Tibial artery (tissue), 4 donors: ENCODE results near the gene ZNF431.
"Not testable (repeated sequence)": the region's sequence is repeated elsewhere in the genome, so short reads cannot be mapped to it uniquely, and the experiment has no call there.

Source experiments
- DNase-seq, 2 donors: peaks; one replicate each; pipeline ENCODE4 v3.0.0-alpha.2; 2019
- H3K27ac ChIP-seq, 2 donors: fragments of 200-600 bp; sonication (generic) in 1 of 2; 1 replicate in 1 of 2; 2 replicates in 1 of 2; pipeline ENCODE4 v1.5.1; 2018 to 2019; ENCODE audit warnings: mild to moderate bottlenecking in 1 of 2
- H3K27me3 ChIP-seq, 2 donors: fragments of 200-600 bp; sonication (generic) in 1 of 2; one replicate each; pipeline versions ENCODE4 v1.5.1 to v1.6.0; 2016 to 2019
- H3K36me3 ChIP-seq, 3 donors: fragments of 200-600 bp; sonication (generic) in 2 of 3; one replicate each; pipeline ENCODE4 v1.5.1; 2016 to 2019; ENCODE audit warnings: mild to moderate bottlenecking in 2 of 3
- H3K4me1 ChIP-seq, 4 donors: fragments of 200-600 bp; sonication (generic) in 2 of 4; 1 replicate in 3 of 4; 2 replicates in 1 of 4; pipeline ENCODE4 v1.5.1; 2016 to 2019
- H3K4me3 ChIP-seq, 2 donors: fragments of 200-600 bp; sonication (generic) in 1 of 2; 1 replicate in 1 of 2; 2 replicates in 1 of 2; pipeline ENCODE4 v1.5.1; 2018 to 2019; ENCODE audit warnings: mild to moderate bottlenecking in 2 of 2
- H3K9me3 ChIP-seq, 3 donors: fragments of 200-600 bp; sonication (generic) in 1 of 3; one replicate each; pipeline ENCODE4 v1.5.1; 2016 to 2019
- intact Hi-C: fragments of 100-400 bp; cut with DNase I; formaldehyde crosslinking; loops from one replicate; pipeline ENCODE4 v1.15.0; 2023; ENCODE audit warnings: low total_unique reads
- TF ChIP-seq, protein P1 (sequence below), 2 experiments: fragments of 200-600 bp in 1 of 2; fragments of 450-650 bp in 1 of 2; IDR thresholded peaks; one replicate each; pipeline ENCODE4 v1.5.1; 2017 to 2019; ENCODE audit warnings: antibody characterized with exemption in 2 of 2, mild to moderate bottlenecking in 1 of 2, moderate library complexity in 1 of 2

Gene ZNF431

DNA sequence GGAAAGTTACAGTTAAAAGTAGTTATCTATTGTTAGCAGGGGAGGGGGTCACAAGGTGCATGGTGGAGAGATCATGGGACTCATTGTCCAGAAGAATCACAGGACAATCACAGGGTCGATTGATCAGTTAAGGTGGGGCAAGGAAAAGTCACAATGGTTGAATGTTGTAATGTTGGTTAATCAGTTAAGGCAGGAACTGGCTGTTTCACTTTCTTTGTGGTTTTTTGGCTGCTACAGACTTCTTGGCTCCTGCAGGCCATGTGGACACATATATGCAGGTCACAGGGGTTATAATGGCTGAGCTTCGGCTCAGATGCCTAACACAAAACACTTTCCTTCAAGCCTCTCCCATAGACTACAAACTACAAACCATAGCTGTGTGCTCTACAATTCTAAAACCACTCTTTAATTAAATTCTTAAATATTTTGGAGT, 6.9 kb upstream of the ZNF431 start:
- Histone ChIP-seq H3K4me3 (no peak overlapping the region), H3K36me3 (no peaks in the 10 kb centered on the region), H3K4me1 (no peaks in the 10 kb centered on the region), H3K27me3 (no peaks in the 10 kb centered on the region), H3K9me3 (no peaks in the 10 kb centered on the region), H3K27ac (no peak overlapping the region)
- intact Hi-C loops = no loop called here
- TF ChIP-seq, protein P1, sequence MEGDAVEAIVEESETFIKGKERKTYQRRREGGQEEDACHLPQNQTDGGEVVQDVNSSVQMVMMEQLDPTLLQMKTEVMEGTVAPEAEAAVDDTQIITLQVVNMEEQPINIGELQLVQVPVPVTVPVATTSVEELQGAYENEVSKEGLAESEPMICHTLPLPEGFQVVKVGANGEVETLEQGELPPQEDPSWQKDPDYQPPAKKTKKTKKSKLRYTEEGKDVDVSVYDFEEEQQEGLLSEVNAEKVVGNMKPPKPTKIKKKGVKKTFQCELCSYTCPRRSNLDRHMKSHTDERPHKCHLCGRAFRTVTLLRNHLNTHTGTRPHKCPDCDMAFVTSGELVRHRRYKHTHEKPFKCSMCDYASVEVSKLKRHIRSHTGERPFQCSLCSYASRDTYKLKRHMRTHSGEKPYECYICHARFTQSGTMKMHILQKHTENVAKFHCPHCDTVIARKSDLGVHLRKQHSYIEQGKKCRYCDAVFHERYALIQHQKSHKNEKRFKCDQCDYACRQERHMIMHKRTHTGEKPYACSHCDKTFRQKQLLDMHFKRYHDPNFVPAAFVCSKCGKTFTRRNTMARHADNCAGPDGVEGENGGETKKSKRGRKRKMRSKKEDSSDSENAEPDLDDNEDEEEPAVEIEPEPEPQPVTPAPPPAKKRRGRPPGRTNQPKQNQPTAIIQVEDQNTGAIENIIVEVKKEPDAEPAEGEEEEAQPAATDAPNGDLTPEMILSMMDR (IDR thresholded peaks at IDR 0.05) = no peak
- no peak for DNase-seq

- H3K27me3 ChIP-seq = no peaks in the 10 kb centered on the region
- no peak overlapping the region for H3K4me3 ChIP-seq
- DNase-seq = no peak
- H3K4me1 ChIP-seq = no peaks in the 10 kb centered on the region
- no peaks in the 10 kb centered on the region for H3K36me3 ChIP-seq
- intact Hi-C loops = no loop called here
- TF ChIP-seq, protein P1 (IDR thresholded peaks at IDR 0.05) = no peak
- H3K9me3 ChIP-seq = no peaks in the 10 kb centered on the region
- H3K27ac ChIP-seq = no peak overlapping the region
Observed at GRCh38 chr19:21135433-21135832, 6.4 kb upstream of the ZNF431 start.

- intact Hi-C loops = no loop called here
- no peaks in the 10 kb centered on the region for H3K9me3 ChIP-seq
- H3K4me3 ChIP-seq = no peak overlapping the region
- no peak for DNase-seq
- no peak overlapping the region for H3K27ac ChIP-seq
- peaks cover 0 to 10% (median 6%) of the 10 kb centered on the region in 4 donors for H3K4me1 ChIP-seq
- no peaks in the 10 kb centered on the region for H3K36me3 ChIP-seq
- no peaks in the 10 kb centered on the region for H3K27me3 ChIP-seq
- TF ChIP-seq, protein P1 (IDR thresholded peaks at IDR 0.05) = no peak
Observed at GRCh38 chr19:21138130-21138529, 3.7 kb upstream of the ZNF431 start.

DNA sequence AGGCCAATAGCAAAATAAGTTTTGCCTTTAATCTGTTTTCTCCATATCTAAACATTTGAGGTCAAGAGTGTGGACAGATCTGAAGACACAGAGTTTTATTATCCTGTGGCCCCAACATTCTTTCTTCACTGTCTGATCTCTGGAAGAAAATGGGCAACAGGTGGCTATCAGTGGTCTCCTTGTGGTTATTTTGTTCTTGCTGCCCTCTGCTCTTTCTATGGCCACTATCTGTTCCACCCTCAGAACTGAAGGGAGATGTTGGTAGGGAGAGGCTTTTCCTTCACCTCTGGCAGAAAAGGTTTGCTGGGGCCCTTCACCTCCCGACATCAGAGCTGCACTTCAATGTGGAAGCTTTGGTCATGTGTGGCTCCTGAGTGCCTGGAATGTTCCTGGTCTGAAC, 834 bp upstream of the ZNF431 start:
- H3K27me3 ChIP-seq, H3K9me3 ChIP-seq, DNase-seq, H3K4me3 ChIP-seq, intact Hi-C loops: not testable (repeated sequence)
- peaks cover 1 to 22% (median 16%) of the 10 kb centered on the region in 3 donors for H3K36me3 ChIP-seq
- peak overlapping the region in 1 of 2 donors; percentile 77 for H3K27ac ChIP-seq
- H3K4me1 ChIP-seq = peaks cover 0 to 14% (median 8%) of the 10 kb centered on the region in 4 donors

DNA sequence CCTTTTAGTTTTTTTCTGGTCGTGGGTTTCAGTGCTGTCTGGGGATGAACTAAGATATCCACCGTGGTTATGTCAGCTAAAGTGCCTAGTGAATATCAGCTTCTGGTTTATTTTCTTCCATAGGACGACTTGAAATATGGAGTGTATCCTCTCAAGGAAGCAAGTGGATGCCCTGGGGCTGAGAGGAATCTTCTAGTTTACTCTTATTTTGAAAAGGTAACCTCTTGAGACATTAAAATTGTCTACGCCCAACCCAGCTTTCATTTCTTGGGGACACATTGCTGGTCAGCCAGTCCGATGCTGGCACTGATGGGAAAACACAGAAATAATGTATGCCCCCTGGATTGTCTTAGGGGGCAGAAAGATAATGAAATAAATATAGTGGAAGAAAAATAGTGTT, 1.6 kb downstream of the ZNF431 start:
- no peak for DNase-seq
- Histone ChIP-seq H3K36me3 (peaks cover 4 to 33% (median 23%) of the 10 kb centered on the region in 3 donors), H3K27me3 (no peaks in the 10 kb centered on the region), H3K4me1 (peaks cover 0 to 14% (median 8%) of the 10 kb centered on the region in 4 donors), H3K9me3 (no peaks in the 10 kb centered on the region), H3K27ac (no peak overlapping the region), H3K4me3 (no peak overlapping the region)
- intact Hi-C loops = no loop called here
- TF ChIP-seq, protein P1 (IDR thresholded peaks at IDR 0.05) = no peak

DNA sequence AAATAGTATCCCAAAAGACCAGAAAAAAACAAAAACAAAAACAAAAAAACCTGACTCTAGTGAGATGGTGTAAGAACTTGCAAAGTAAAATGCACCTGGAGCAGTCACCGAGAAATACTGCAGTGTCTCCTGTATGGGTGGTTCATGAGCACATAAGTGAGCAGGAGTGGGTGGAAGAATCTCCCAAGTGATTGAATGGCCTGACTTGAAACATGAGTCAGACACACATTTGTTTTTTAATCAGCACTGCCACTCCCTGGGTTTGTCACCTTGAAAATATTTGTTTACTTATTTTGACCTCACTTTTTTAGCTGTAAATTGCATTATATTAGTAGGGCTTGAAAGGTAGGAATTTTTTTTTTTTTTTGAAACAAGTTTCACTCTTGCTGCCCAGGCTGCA, 2.0 kb downstream of the ZNF431 start:
- Histone ChIP-seq H3K4me3 (no peak overlapping the region), H3K36me3 (peaks cover 4 to 33% (median 27%) of the 10 kb centered on the region in 3 donors), H3K9me3 (no peaks in the 10 kb centered on the region), H3K4me1 (peaks cover 0 to 14% (median 8%) of the 10 kb centered on the region in 4 donors), H3K27ac (no peak overlapping the region), H3K27me3 (no peaks in the 10 kb centered on the region)
- DNase-seq = no peak
- intact Hi-C loops = no loop called here
- TF ChIP-seq, protein P1 (IDR thresholded peaks at IDR 0.05) = no peak
